Keratinocyte (primary cell): ENCODE results near the gene CTIF.

Experiments
- EZH2 ChIP-seq: IDR thresholded peaks from one replicate; pipeline ENCODE4 v1.6.1; 2012; ENCODE audit warnings: inconsistent platforms, mild to moderate bottlenecking, low read length, moderate library complexity
- TF ChIP-seq, protein P1 (sequence below), 3 experiments: IDR thresholded peaks in 1 of 3; conservative IDR thresholded peaks in 1 of 3; optimal IDR thresholded peaks in 1 of 3; 2 replicates in 2 of 3; 3 replicates in 1 of 3; pipeline versions ENCODE3 to v1.5.1; 2011; ENCODE audit warnings: low read length in 3 of 3, mild to moderate bottlenecking in 3 of 3, moderate library complexity in 2 of 3, control low read depth in 1 of 3, inconsistent platforms in 1 of 3; ENCODE audit not compliant: insufficient read depth in 2 of 3; ENCODE audit errors: extremely low read depth in 1 of 3

DNA sequence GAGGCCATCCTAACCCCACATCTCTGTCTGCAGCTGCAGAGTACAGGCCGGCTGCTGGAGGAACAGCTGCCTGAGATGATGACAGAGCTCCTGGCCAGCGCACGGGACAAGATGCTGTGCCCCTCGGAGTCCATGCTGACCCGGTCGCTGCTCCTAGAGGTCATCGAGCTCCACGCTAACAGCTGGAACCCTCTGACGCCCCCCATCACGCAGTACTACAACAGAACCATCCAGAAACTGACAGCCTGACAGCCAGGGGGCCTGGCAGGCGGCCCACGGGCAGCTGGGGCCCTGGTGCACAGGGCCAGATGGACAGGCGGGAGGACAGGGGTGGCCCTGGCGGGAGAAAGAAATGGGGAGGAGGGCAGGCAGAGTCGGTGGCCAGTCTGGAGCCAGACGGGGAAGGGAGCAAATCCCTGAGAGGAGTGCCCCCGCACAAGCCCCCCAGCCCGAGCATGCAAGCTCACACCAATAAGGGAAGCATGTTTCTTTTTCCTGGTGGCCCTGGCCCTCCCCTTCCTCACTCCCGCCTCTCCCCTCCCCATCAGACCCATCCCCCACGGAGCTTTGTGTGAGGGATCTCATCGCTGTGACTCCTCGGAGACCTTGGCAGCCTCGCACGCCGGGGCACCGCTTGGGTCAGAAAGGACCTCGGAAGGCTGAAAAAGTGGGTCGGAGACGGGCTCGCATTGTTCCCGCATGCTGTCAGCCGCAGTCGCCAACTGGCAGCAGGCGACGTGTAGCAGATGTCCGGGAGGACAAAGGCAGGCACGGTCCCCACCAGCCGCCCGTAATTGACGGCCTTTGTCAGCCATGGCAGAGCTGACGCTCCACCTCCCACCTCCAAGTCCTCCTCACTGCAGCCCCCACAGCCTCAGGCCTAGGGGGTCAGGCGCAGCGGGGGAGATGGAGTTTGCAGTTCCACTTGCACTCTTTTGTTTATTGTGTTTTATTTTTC, 320.8 kb downstream of the CTIF start:
- TF ChIP-seq, protein P1, sequence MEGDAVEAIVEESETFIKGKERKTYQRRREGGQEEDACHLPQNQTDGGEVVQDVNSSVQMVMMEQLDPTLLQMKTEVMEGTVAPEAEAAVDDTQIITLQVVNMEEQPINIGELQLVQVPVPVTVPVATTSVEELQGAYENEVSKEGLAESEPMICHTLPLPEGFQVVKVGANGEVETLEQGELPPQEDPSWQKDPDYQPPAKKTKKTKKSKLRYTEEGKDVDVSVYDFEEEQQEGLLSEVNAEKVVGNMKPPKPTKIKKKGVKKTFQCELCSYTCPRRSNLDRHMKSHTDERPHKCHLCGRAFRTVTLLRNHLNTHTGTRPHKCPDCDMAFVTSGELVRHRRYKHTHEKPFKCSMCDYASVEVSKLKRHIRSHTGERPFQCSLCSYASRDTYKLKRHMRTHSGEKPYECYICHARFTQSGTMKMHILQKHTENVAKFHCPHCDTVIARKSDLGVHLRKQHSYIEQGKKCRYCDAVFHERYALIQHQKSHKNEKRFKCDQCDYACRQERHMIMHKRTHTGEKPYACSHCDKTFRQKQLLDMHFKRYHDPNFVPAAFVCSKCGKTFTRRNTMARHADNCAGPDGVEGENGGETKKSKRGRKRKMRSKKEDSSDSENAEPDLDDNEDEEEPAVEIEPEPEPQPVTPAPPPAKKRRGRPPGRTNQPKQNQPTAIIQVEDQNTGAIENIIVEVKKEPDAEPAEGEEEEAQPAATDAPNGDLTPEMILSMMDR (optimal IDR thresholded peaks at IDR 0.05 in 1 of 3, IDR thresholded peaks at IDR 0.05 in 1 of 3, conservative IDR thresholded peaks at IDR 0.05 in 1 of 3; ENCODE audit: extremely low read depth in 1 of 3, insufficient read depth in 2 of 3, low read length in 3 of 3), result no peak
- no peak for TF ChIP-seq EZH2
